GM12875 (cell line): ENCODE data around the gene ANKRD23.

ENCODE experiments used
- H3K4me3 ChIP-seq: one replicate; pipeline ENCODE4 v1.5.1; 2011; ENCODE audit warnings: low read depth, low read length, control low read depth
- TF ChIP-seq, protein P1 (sequence below): IDR thresholded peaks from 2 replicates; pipeline ENCODE4 v1.5.1; 2011; ENCODE audit warnings: low read depth, mild to moderate bottlenecking, control low read depth, inconsistent platforms, low read length, moderate library complexity, borderline replicate concordance; ENCODE audit not compliant: insufficient read depth

ANKRD23 gene

DNA sequence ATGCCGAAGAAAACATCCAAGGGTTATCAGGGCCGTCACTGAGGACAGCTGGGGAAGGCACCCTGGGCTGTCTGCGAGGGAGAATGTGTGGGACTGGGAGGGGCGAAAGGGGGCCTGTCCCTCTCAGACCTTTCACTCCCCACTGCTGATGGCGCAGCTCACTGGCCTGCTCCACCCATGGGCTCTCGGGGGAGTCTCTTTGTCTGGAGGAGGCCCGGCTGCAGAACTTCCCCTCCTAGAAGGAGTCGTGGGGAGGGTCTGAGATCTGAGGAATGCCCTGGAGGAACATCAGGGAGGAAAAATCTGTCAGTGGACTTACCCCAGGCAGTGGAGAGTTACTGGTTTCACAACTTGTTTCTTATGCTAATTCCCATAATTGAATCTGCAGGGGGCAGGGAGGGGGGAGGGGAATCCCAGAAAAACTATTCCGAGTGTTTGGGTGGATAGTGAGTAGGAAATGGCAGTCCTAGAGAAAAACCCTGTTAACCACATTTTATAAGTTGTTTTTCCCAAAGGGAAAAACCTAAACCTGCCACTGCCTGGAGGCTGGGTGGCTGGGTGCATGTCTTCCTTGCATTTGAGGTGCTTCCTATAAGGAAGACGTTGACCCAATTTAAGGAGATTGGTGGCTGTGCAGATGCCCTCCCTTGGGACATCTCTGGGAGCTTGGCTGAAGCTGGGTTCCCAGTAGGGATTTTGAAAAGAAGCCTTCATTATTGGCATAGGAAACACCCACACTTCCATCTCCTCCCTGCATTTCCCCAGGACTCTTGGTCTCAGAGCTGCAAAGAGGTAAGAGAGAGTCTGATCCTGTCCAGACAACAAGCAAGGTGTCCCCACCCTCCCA is 37.8 kb upstream of the ANKRD23 start:
- no peak overlapping the region for H3K4me3 ChIP-seq

DNA sequence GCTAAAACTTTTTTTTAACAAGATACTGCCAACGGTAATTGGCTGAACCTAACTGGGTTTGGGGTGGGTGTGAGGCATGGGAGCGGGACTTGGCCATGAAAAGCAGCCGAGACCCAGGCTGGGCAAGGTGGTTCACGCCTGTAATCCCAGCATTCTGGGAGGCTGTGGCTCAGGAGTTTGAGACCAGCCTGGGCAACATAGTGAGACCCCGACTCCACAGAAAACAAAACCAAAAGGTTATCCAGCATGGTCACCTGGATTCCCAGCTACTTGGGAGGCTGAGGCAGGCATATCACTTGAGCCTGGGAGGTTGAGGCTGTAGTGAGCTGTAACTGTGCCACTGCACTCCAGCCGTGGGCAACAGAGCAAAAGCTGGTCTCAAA is 37.1 kb upstream of the ANKRD23 start:
- TF ChIP-seq, protein P1, sequence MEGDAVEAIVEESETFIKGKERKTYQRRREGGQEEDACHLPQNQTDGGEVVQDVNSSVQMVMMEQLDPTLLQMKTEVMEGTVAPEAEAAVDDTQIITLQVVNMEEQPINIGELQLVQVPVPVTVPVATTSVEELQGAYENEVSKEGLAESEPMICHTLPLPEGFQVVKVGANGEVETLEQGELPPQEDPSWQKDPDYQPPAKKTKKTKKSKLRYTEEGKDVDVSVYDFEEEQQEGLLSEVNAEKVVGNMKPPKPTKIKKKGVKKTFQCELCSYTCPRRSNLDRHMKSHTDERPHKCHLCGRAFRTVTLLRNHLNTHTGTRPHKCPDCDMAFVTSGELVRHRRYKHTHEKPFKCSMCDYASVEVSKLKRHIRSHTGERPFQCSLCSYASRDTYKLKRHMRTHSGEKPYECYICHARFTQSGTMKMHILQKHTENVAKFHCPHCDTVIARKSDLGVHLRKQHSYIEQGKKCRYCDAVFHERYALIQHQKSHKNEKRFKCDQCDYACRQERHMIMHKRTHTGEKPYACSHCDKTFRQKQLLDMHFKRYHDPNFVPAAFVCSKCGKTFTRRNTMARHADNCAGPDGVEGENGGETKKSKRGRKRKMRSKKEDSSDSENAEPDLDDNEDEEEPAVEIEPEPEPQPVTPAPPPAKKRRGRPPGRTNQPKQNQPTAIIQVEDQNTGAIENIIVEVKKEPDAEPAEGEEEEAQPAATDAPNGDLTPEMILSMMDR, result no peak
- H3K4me3 ChIP-seq, result no peak overlapping the region

More for the DNA sequence above, 37.8 kb upstream of the ANKRD23 start:
- TF ChIP-seq, protein P1, result no peak

DNA sequence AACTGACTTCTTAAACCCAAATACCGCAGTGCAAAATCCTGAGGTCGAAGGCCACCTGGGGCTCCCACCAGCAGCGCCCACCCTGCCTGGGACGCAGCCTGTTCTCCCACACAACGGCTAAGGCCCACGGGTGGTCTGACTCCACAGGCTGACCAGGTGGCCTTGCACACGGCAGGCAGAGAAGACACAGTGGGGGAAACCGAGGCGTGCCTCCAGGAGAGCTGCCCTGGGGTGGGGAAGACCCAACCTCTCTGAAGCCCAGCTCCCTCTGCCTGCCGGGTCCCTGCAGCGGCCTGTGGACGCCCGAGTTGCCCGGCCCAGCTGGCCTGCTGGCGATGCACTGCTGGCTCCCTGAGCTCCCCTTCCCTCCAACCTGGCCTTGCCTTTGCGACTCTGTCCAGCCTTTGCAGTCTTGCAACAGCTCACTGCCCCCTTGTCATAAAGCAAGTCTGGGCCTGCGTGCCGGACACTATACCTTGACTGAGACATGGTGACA is 35.8 kb upstream of the ANKRD23 start:
- TF ChIP-seq, protein P1, result no peak

DNA sequence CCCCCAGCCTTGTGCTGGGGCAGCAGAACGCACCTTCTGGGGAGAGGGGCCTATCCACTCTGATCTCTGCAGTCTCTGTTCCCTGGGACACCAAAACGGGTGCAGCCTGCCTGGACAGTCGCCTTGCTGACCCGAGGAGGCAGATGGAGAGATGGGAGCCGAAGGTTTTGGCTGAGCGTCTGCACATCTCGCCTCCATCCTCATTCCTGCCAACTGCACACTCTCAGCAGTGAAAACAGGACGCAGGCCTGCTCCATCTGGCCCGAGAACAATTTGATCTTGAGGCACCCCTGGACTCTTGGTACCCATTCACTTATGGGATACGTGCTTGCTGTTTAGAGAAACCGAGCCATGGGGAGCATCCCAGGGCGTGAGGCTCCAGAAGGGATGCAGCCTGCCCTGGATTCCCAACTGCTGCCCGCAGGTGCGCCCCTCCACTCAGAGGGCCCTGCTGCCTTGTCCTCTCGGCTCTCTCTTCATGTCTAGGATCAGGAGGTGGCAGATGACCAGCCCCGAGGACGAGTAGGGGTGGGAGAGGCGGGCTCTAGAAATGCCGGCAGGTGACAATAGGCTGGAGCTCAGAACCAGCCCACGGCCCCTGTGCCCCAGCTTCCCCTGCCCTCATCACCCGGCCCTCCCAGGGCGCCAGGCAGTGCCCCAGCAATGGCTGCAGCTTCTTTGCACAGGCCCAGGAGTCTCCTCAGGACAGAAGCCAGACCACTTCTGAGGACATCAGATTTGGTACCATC is 35.1 kb upstream of the ANKRD23 start:
- no peak overlapping the region for H3K4me3 ChIP-seq
- TF ChIP-seq, protein P1, result no peak

More for the DNA sequence above, 35.8 kb upstream of the ANKRD23 start:
- no peak overlapping the region for H3K4me3 ChIP-seq

DNA sequence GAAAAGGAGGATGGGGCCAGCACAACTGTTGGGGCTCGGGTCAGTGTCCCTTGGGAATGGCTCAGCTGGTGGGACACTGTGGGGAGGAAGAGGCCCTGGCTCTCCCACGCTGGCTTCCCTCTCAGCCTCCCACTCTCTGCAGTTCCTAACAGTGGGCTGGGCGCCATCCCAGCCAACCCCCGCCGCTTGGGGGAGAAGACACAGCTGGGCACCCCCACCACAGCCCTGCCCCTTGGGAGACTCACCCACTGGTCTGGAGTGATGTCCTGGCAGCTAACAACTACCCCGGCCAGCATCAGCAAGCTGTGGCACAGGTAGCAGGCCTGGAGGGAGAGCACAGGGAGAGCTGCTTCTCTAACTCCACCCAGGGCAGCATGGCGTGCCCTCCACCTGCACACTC is 34.4 kb upstream of the ANKRD23 start:
- TF ChIP-seq, protein P1, result no peak
- no peak overlapping the region for H3K4me3 ChIP-seq

DNA sequence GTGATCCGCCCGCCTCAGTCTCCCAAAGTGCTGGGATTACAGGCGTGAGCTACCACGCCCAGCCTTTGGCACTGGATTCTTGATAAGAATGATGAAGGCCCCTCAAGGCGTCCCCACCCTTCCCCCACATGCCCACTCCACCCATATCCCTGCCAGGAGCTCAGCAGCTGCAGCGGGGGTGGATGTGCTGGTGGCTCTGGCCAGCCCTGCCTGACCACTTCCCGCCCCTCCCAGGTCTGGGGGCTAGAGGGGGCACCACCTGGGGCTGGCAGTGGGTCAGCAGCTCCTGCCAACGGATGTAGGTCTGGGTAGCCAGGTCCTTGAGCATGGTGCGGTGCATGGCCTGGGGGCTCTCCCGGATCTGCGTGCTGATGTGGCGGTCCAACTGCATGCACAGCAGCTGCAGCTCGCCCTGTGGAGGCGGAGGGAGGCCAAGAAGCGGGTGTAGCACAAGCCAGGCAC is 33.8 kb upstream of the ANKRD23 start:
- H3K4me3 ChIP-seq, result no peak overlapping the region
- TF ChIP-seq, protein P1, result no peak
